SHP77 treated with DMSO at 0.1 percent for 48 hours (cell line): ENCODE data around the gene PGF.

Source experiments
- DNase-seq: peaks from one replicate; lab custom pipeline; 2025; lab: John Stamatoyannopoulos, UW

The PGF gene

DNA sequence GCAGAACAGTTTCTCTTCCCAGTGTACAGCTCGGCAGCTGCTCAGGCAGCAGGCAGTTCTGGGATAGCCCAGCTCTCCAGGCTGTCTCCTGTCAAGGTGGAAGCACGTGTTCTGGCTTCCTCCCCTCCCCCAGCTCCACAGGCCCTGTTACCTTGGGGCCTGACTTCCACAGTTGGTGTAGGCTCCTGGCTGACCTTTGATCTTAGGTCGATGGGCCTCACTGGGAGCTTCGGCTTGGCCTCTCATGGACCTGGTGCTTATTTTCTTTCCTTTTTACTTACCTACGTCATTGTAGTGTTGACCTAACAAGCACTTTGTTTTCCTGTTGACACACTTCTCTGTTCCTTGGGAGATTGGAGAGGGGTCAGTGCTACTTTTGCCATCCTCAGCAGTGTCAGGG, 56.7 kb downstream of the PGF start:
- DNase-seq: no peak

DNA sequence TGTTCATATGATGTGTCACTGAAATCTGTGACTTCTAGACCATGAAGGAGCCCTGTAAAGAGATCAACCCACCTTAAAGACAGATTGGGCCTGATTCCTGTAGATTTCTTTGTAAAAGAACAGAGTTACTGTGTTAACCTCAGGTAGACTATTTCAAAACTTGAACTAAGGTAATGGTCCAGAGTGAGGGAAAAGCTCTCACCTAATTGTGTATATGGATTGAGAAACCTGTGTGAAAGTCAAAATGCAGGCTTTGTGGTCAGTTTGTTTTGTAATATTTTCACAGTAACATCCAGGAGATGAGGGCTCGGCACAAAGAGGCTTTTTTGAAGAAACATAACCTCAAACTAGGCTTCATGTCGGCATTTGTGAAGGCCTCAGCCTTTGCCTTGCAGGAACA, 57.3 kb downstream of the PGF start:
- no peak for DNase-seq

- DNase-seq: no peak
Measured at GRCh38 chr14:74897642-74898041, 57.8 kb downstream of the PGF start.

DNA sequence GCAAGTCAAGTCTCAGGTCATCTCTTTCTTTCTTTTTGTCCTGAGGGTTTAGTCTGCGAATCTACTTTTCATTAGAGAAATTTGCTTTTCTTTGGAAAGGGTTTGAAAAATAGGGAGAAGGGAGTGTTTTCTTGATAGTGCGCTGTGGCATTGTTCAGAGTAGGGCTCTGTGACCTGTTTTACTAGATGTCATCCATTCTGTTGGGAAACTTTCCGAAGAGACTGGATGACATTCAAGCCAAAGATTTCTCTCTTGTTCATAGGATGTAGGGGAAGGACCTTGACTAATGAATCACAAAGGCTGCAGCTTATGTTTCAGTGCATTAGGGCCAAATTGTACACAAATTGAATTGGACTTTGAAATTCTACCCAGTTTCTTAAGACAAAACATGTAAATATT, 59.0 kb downstream of the PGF start:
- no peak for DNase-seq

GRCh38 chr14:74893614-74894091, 61.7 kb downstream of the PGF start:
- no peak for DNase-seq

DNA sequence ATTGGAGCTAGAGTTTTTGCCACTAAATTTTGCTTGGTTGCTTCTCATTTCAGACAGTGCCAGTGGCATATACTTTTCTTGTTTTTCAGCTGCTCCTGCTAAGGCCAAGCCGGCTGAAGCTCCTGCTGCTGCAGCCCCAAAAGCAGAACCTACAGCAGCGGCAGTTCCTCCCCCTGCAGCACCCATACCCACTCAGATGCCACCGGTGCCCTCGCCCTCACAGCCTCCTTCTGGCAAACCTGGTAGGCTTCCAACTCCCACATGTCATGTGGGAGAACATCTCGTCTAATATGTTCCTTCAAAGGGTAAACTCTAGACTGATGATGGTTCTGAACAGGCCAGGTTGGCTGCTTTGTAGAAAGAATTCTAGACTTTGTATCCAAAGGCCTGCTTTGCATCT, 62.7 kb downstream of the PGF start:
- no peak for DNase-seq

- no peak for DNase-seq
Measured at GRCh38 chr14:74891870-74892269, 63.5 kb downstream of the PGF start.
